SK-MEL-5 (cell line): ENCODE measurements around the gene GRID2. TPM values are rescaled to one million over a fixed set of nuclear protein-coding genes. Genes with fewer than 3 reads are reported as not detected.

Experiments
- DNase-seq: peaks from one replicate; pipeline ENCODE4 v3.0.0-alpha.2; 2016; ENCODE audit warnings: low read depth, low spot score
- in situ Hi-C: cut with HindIII; loops from 2 replicates; pipeline ENCODE4 v1.10.0; 2016; ENCODE audit warnings: low sequenced_read_pairs, high pct_unique_total_duplicates, low pct_unique_long_range_greater_than_20kb
- total RNA-seq: library from RNA; depleted of rRNA; stranded (reverse); fragments of >200 nt; shearing (Covaris generic); gene quantifications from 2 replicates; pipeline ENCODE4 v1.2.3, GENCODE V29; 2014

Gene GRID2
- total RNA-seq, 1 experiment from 2014 or later, result not detected

DNA sequence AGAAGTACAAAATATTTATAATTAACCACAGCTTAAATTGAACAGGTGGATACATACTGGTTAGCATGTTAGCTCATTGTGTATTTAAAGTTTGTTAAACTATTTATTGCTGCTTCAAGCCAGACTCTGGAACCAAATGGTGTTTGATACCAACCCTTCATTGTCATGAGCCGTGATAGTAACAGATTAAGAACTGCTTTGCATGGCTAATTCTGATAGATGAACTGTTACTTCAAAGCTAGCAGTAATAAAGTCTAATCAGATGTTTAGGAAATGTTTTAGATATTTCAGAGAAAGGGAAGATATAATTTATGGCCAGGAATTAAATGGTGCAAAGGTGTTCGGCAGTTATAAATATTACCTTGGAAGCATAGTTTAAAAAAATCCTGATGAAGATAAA is 848.7 kb downstream of the GRID2 start:
- DNase-seq, result no peak
- in situ Hi-C loops, result no loop called here

DNA sequence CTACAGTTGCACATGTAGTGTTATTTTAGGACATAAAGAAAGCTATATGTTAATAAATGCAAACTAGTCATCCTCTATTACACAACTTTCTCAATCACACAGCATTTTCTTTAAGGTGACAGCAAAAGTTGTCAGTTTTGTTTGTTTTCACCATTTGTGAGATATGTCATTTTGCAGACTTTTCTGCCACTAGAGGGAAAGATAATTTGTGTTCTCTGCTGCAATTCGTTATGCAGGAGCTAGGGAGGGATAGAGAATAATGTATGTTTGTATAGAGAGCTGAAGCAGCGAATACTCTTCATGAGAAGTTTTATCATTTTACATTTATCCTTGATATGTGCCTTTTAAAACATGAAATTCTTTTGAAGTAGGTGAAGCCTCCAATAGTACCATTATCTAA is 854.2 kb downstream of the GRID2 start:
- in situ Hi-C loops, result no loop called here
- DNase-seq, result peak; percentile 32

DNA sequence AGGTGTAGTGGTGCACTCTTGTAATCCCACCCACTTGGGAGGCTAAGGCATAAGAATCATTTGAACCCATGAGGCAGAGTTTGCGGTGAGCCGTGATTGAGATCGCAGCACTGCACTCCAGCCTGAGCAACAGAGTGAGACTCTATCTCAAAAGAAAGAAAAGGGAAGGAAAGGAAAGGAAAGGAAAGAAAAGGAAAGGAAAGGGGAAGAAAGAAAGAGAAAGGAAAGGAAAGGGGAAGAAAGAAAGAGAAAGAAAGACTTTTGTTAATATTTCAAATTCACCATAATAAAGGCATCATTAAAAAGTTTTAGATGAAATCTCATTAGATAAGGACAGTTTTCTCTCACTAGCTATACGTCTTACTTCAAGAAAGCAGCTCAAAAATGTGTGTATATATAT is 864.3 kb downstream of the GRID2 start:
- DNase-seq, result no peak
- in situ Hi-C loops, result no loop called here

- in situ Hi-C loops, result no loop called here
Observed at GRCh38 chr4:93169966-93170365, 866.2 kb downstream of the GRID2 start.

GRCh38 chr4:93174598-93174997 is 870.8 kb downstream of the GRID2 start:
- no peak for DNase-seq
- in situ Hi-C loops, result no loop called here

More at GRCh38 chr4:93169966-93170365, 866.2 kb downstream of the GRID2 start:
- no peak for DNase-seq

GRCh38 chr4:93178279-93178678 is 874.5 kb downstream of the GRID2 start:
- in situ Hi-C loops, result no loop called here
- DNase-seq, result no peak

- DNase-seq, result no peak
- in situ Hi-C loops, result no loop called here
Observed at GRCh38 chr4:93179044-93179443, 875.3 kb downstream of the GRID2 start.

DNA sequence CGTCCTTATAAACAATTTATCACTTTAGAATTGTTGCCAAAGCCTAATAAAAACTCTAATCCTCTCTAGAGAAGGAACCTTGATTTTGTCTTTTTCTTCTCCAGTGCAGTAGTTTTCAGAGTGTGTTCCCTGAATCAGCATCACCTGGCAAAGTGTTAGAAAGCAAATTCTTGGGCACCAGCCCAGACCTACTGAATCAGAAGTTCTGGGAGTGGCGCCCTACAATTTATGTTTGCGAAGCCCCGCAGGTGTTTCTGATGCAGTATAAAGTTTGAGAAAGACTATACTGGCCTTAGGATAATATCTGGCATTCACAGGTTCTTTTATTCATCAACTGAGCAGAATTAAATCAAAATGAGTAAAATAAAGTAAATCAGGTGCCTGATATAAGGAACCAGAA is 879.0 kb downstream of the GRID2 start:
- DNase-seq, result no peak
- in situ Hi-C loops, result no loop called here

GRCh38 chr4:93183576-93183975 is 879.8 kb downstream of the GRID2 start:
- in situ Hi-C loops, result no loop called here
- DNase-seq, result no peak

GRCh38 chr4:93184053-93184452 is 880.3 kb downstream of the GRID2 start:
- in situ Hi-C loops, result no loop called here
- no peak for DNase-seq

- in situ Hi-C loops, result no loop called here
- DNase-seq, result no peak
Observed at GRCh38 chr4:93186846-93187245, 883.1 kb downstream of the GRID2 start.

DNA sequence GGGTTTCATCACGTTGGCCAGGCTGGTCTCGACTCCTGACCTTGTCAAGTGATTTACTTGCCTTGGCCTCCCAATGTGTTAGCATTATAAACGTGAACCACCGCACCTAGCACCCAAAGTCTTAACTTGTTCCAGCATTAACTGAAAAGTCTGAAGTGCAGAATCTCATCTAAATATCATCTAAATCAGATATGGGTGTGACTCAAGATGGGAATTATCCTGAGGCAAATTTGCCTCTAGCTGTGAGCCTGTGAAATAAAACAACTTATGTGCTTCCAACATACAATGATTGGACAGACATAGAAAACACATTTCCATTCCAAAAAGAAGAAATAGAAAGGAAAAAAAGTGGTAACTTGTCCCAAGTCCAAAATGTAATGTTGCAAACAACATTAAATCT is 883.7 kb downstream of the GRID2 start:
- in situ Hi-C loops, result no loop called here
- DNase-seq, result no peak

- no peak for DNase-seq
- in situ Hi-C loops, result no loop called here
Observed at GRCh38 chr4:93187892-93188291, 884.1 kb downstream of the GRID2 start.

- peak; percentile 78 for DNase-seq
- in situ Hi-C loops, result no loop called here
Observed at GRCh38 chr4:93199492-93199891, 895.7 kb downstream of the GRID2 start.

DNA sequence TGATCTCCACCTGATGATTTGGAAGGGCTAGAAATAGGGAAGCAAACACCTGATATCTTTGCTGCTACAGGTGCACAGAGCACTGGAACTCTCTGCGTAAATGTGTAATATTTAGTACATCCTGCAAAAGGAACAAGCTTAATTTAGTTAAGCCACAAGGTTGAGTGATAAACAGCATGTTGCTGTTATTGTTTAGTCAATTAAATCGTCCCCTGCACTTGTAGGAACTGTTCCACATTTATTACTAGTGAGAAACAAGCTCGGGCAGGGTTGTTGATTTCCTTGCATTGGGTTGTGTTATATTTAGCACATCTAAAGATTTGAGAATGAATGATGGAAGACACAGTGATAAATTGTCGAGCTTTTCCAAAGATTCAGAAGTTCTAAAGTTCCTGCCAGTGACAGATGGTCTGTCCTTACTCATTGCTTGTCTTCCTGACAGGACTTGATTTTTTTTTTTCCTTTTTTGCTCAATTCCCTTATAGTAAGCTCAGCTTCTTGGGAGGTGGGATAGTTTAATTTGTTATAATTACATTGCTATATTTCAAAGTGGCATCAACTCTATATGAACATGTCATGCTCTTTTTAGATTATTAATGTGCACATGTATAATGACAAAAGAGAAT is 897.8 kb downstream of the GRID2 start:
- in situ Hi-C loops, result no loop called here
- DNase-seq, result no peak

DNA sequence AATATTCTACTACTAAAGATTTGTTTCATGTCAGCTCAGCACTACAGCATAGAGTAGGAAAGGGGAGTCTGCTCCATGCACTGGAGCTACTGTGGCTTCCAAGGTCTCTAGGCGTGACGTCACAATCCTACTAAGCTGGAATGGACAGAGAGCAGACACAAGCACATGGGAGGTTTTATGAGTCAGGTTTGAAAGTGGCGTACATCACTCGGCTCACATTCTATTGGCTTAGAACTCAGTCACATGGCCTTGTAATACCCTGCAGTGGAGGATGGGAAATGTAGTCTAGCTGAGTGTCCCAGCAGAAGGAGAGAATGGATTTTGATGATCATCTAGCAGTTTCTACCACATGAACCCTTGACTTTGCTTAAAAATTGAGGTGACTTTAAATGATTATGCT is 899.9 kb downstream of the GRID2 start:
- in situ Hi-C loops, result no loop called here
- DNase-seq, result peak; percentile 73

DNA sequence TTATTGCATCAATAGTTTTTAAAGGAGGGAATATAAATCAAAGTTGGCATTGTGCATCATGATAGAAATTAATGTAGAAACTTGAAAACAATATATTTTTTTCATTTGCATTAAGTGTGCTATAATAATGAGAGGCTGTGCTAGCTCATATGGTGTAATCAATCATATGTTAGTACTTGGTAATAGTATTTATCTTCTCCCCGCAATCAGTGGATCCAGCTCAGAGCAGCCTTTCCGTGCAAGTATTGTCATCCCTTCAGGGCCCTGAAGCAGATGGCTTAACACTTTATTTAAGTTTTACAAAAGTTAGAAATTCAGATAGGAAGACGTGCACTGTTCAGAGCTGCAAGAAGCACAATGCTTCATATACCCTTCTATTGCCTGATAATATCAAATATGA is 908.5 kb downstream of the GRID2 start:
- DNase-seq, result no peak
- in situ Hi-C loops, result no loop called here

- in situ Hi-C loops, result no loop called here
- DNase-seq, result no peak
Observed at GRCh38 chr4:93216646-93217045, 912.9 kb downstream of the GRID2 start.

- no peak for DNase-seq
- in situ Hi-C loops, result no loop called here
Observed at GRCh38 chr4:93217431-93217830, 913.7 kb downstream of the GRID2 start.

GRCh38 chr4:93221771-93222170 is 918.0 kb downstream of the GRID2 start:
- in situ Hi-C loops, result no loop called here
- no peak for DNase-seq
